ENCODE results near the gene MYT1. TPM values are rescaled to one million over a fixed set of nuclear protein-coding genes. Genes with fewer than 3 reads are reported as not detected.

The MYT1 gene
- polyA plus RNA-seq, 1 donor from 2014 or later, result 35.8 TPM

GRCh38 chr20:64171211-64171610 is 7.0 kb downstream of the MYT1 start:
- H3F3A ChIP-seq (ENCODE audit: insufficient read depth, low read length, poor library complexity, severe bottlenecking), result no peaks in the 10 kb centered on the region
- no peaks in the 10 kb centered on the region for H3K9me2 ChIP-seq (ENCODE audit: insufficient read depth, low read length)
- no peaks in the 10 kb centered on the region for H3K9me3 ChIP-seq (ENCODE audit: low read length)
- no peak overlapping the region for H3K4me3 ChIP-seq (ENCODE audit: low read length)
- H3K27ac ChIP-seq (ENCODE audit: low read length), result no peak overlapping the region
- no peaks in the 10 kb centered on the region for H4K20me1 ChIP-seq (ENCODE audit: insufficient read depth)
- TF ChIP-seq REST (IDR thresholded peaks at IDR 0.05; ENCODE audit: borderline replicate concordance), result no peak
- TF ChIP-seq EZH2 (IDR thresholded peaks at IDR 0.05; ENCODE audit: borderline replicate concordance, insufficient read depth, low read length, poor library complexity, severe bottlenecking), result no peak
- TF ChIP-seq CTCF (IDR thresholded peaks at IDR 0.05; ENCODE audit: poor library complexity, severe bottlenecking), result no peak
- no peak for TF ChIP-seq MXI1 (conservative IDR thresholded peaks at IDR 0.05; ENCODE audit: poor library complexity, severe bottlenecking)
- no peak for TF ChIP-seq POLR2AphosphoS5 (IDR thresholded peaks at IDR 0.05)
- no peak for TF ChIP-seq EP300 (conservative IDR thresholded peaks at IDR 0.05; ENCODE audit: poor library complexity, severe bottlenecking)
- no peak for TF ChIP-seq SMC3 (conservative IDR thresholded peaks at IDR 0.05; ENCODE audit: poor library complexity)
- no peak for TF ChIP-seq TAF1 (IDR thresholded peaks at IDR 0.05; ENCODE audit: low read depth)
- TF ChIP-seq RAD21 (conservative IDR thresholded peaks at IDR 0.05), result no peak
- no peak overlapping the region for H3K9ac ChIP-seq (ENCODE audit: low read length)
- H3K27me3 ChIP-seq (ENCODE audit: insufficient read depth, low read depth, low read length), result no peaks in the 10 kb centered on the region
- H3K36me3 ChIP-seq (ENCODE audit: insufficient read depth, low read length), result no peaks in the 10 kb centered on the region
- no peak overlapping the region for H3K4me2 ChIP-seq (ENCODE audit: low read length)
- H2AFZ ChIP-seq (ENCODE audit: low read depth, low read length), result no peak overlapping the region
- peaks cover 67% of the 10 kb centered on the region for H3K79me2 ChIP-seq (replicated peaks; ENCODE audit: insufficient read depth, low read length)

- H3F3A ChIP-seq (ENCODE audit: insufficient read depth, low read length, poor library complexity, severe bottlenecking), result no peaks in the 10 kb centered on the region
- H3K27me3 ChIP-seq (ENCODE audit: insufficient read depth, low read depth, low read length), result no peaks in the 10 kb centered on the region
- peak overlapping the region; percentile 28 for H3K9ac ChIP-seq (ENCODE audit: low read length)
- H2AFZ ChIP-seq (ENCODE audit: low read depth, low read length), result no peak overlapping the region
- peaks cover 55% of the 10 kb centered on the region for H3K79me2 ChIP-seq (replicated peaks; ENCODE audit: insufficient read depth, low read length)
- no peak for TF ChIP-seq RAD21 (conservative IDR thresholded peaks at IDR 0.05)
- no peak for TF ChIP-seq CTCF (IDR thresholded peaks at IDR 0.05; ENCODE audit: poor library complexity, severe bottlenecking)
- TF ChIP-seq SMC3 (conservative IDR thresholded peaks at IDR 0.05; ENCODE audit: poor library complexity), result no peak
- no peak for TF ChIP-seq REST (IDR thresholded peaks at IDR 0.05; ENCODE audit: borderline replicate concordance)
- no peak for TF ChIP-seq MXI1 (conservative IDR thresholded peaks at IDR 0.05; ENCODE audit: poor library complexity, severe bottlenecking)
- TF ChIP-seq EZH2 (IDR thresholded peaks at IDR 0.05; ENCODE audit: borderline replicate concordance, insufficient read depth, low read length, poor library complexity, severe bottlenecking), result no peak
- TF ChIP-seq POLR2AphosphoS5 (IDR thresholded peaks at IDR 0.05), result no peak
- TF ChIP-seq EP300 (conservative IDR thresholded peaks at IDR 0.05; ENCODE audit: poor library complexity, severe bottlenecking), result no peak
- TF ChIP-seq TAF1 (IDR thresholded peaks at IDR 0.05; ENCODE audit: low read depth), result no peak
- H3K36me3 ChIP-seq (ENCODE audit: insufficient read depth, low read length), result no peaks in the 10 kb centered on the region
- H3K27ac ChIP-seq (ENCODE audit: low read length), result no peak overlapping the region
- peaks cover 9% of the 10 kb centered on the region for H4K20me1 ChIP-seq (ENCODE audit: insufficient read depth)
- peak overlapping the region; percentile 15 for H3K4me3 ChIP-seq (ENCODE audit: low read length)
- H3K4me2 ChIP-seq (ENCODE audit: low read length), result no peak overlapping the region
- H3K9me3 ChIP-seq (ENCODE audit: low read length), result no peaks in the 10 kb centered on the region
- H3K9me2 ChIP-seq (ENCODE audit: insufficient read depth, low read length), result no peaks in the 10 kb centered on the region
These were observed 8.9 kb downstream of the MYT1 start for GRCh38 chr20:64173116-64173515.

Data from neural cell (in vitro differentiated cells).